Keratinocyte (primary cell): ENCODE results near the gene TBC1D4. TPM values are rescaled to one million over a fixed set of nuclear protein-coding genes. Genes with fewer than 3 reads are reported as not detected.

Experiments used
- DNase-seq: peaks from one replicate; pipeline ENCODE4 v3.0.0-alpha.2; 2011; ENCODE audit warnings: low read depth, missing footprints, low spot score
- FAIRE-seq: peaks from 2 replicates; lab custom pipeline; 2011; peaks lifted over from hg19 to GRCh38; lab: Jason Lieb, UNC
- H2AFZ ChIP-seq: 2 replicates; pipeline ENCODE4 v1.6.0; 2012; ENCODE audit warnings: low read length, control low read depth, inconsistent platforms; ENCODE audit not compliant: control insufficient read depth
- H3K27ac ChIP-seq: 2 replicates; pipeline ENCODE4 v1.5.1; 2011; ENCODE audit warnings: low read length; ENCODE audit not compliant: control insufficient read depth, insufficient read depth
- H3K27me3 ChIP-seq: 3 replicates; pipeline ENCODE4 v1.6.0; 2011; ENCODE audit warnings: low read length; ENCODE audit not compliant: control insufficient read depth, insufficient read depth; ENCODE audit errors: extremely low read depth
- H3K36me3 ChIP-seq, 2 experiments: 2 replicates in 1 of 2; 3 replicates in 1 of 2; pipeline ENCODE4 v1.5.1; 2011; ENCODE audit warnings: low read length in 2 of 2, mild to moderate bottlenecking in 1 of 2; ENCODE audit not compliant: control insufficient read depth in 2 of 2, insufficient read depth in 2 of 2; ENCODE audit errors: extremely low read depth in 1 of 2
- H3K4me1 ChIP-seq: 3 replicates; pipeline ENCODE4 v1.5.1; 2011; ENCODE audit warnings: low read length; ENCODE audit not compliant: control insufficient read depth, insufficient read depth; ENCODE audit errors: extremely low read depth
- H3K4me2 ChIP-seq: 3 replicates; pipeline ENCODE4 v1.6.0; 2011; ENCODE audit warnings: low read depth, low read length; ENCODE audit not compliant: control insufficient read depth, insufficient read depth; ENCODE audit errors: extremely low read depth
- H3K4me3 ChIP-seq, 3 experiments: fragments of 200-600 bp in 1 of 3; sonication (generic) in 1 of 3; 2 replicates in 2 of 3; 3 replicates in 1 of 3; pipeline ENCODE4 v1.5.1; 2011 to 2016; ENCODE audit warnings: low read length in 3 of 3, mild to moderate bottlenecking in 3 of 3, control low read depth in 2 of 3, inconsistent platforms in 1 of 3, low read depth in 1 of 3, mixed read lengths in 1 of 3, mixed run types in 1 of 3, moderate library complexity in 1 of 3; ENCODE audit not compliant: control insufficient read depth in 2 of 3, insufficient read depth in 2 of 3; ENCODE audit errors: extremely low read depth in 1 of 3
- H3K79me2 ChIP-seq: 2 replicates; pipeline ENCODE4 v1.6.0; 2012; ENCODE audit warnings: low read length; ENCODE audit not compliant: control insufficient read depth, insufficient read depth
- H3K9ac ChIP-seq: 3 replicates; pipeline ENCODE4 v1.6.0; 2011; ENCODE audit warnings: low read length; ENCODE audit not compliant: control insufficient read depth, insufficient read depth; ENCODE audit errors: extremely low read depth
- H3K9me1 ChIP-seq: 3 replicates; pipeline ENCODE4 v1.6.0; 2011; ENCODE audit warnings: low read length; ENCODE audit not compliant: control insufficient read depth, insufficient read depth; ENCODE audit errors: extremely low read depth
- H3K9me3 ChIP-seq: 2 replicates; pipeline ENCODE4 v1.5.1; 2012; ENCODE audit warnings: low read depth, low read length; ENCODE audit not compliant: control insufficient read depth
- H4K20me1 ChIP-seq: 3 replicates; pipeline ENCODE4 v1.6.0; 2011; ENCODE audit warnings: low read length; ENCODE audit not compliant: control insufficient read depth, insufficient read depth; ENCODE audit errors: extremely low read depth
- CTCF ChIP-seq, 3 experiments: IDR thresholded peaks in 1 of 3; conservative IDR thresholded peaks in 1 of 3; optimal IDR thresholded peaks in 1 of 3; 2 replicates in 2 of 3; 3 replicates in 1 of 3; pipeline versions ENCODE3 to v1.5.1; 2011; ENCODE audit warnings: low read length in 3 of 3, mild to moderate bottlenecking in 3 of 3, moderate library complexity in 2 of 3, control low read depth in 1 of 3, inconsistent platforms in 1 of 3; ENCODE audit not compliant: insufficient read depth in 2 of 3; ENCODE audit errors: extremely low read depth in 1 of 3
- EZH2 ChIP-seq: IDR thresholded peaks from one replicate; pipeline ENCODE4 v1.6.1; 2012; ENCODE audit warnings: inconsistent platforms, mild to moderate bottlenecking, low read length, moderate library complexity
- dilution Hi-C: fragments of 300-500 bp; cut with MboI; formaldehyde crosslinking; loops from one replicate; pipeline ENCODE4 v1.7.0; 2020; ENCODE audit warnings: low sequenced_read_pairs; ENCODE audit not compliant: extremely low pct_ligation_motif_present
- polyA plus RNA-seq, 5 experiments: library from polyadenylated mRNA; depleted of rRNA in 3 of 5; stranded (reverse) in 3 of 5; stranded (forward) in 1 of 5; unstranded in 1 of 5; fragments of >200 nt; gene quantifications; 1 replicate in 1 of 5; 2 replicates in 3 of 5; 3 replicates in 1 of 5; pipeline versions ENCODE4 v1.2.1 to v1.2.3, GENCODE V29; 2011 to 2012; ENCODE audit warnings: missing spikeins in 2 of 5, low read depth in 1 of 5, low replicate concordance in 1 of 5

The TBC1D4 gene
- polyA plus RNA-seq, 1 donor (not counting 4 experiments of a cell fraction or from before 2014, with no cell fraction given): 14.2 TPM

GRCh38 chr13:75417012-75417384, 65.0 kb downstream of the TBC1D4 start:
- Histone ChIP-seq H3K27ac (peak overlapping the region; percentile 13), H3K9ac (no peak overlapping the region), H4K20me1 (peaks cover 5% of the 10 kb centered on the region), H3K9me3 (no peaks in the 10 kb centered on the region), H2AFZ (no peak overlapping the region), H3K4me2 (peak overlapping the region; percentile 60), H3K4me1 (peaks cover 28% of the 10 kb centered on the region), H3K79me2 (peaks cover 16% of the 10 kb centered on the region), H3K36me3 (no peaks in the 10 kb centered on the region), H3K27me3 (no peaks in the 10 kb centered on the region), H3K9me1 (peaks cover 4% of the 10 kb centered on the region), H3K4me3 (no peak overlapping the region)
- dilution Hi-C loops: no loop called here
- DNase-seq (no peak), FAIRE-seq (no peak)
- no peak for TF ChIP-seq EZH2
- TF ChIP-seq CTCF (optimal IDR thresholded peaks at IDR 0.05 in 1 of 3, IDR thresholded peaks at IDR 0.05 in 1 of 3, conservative IDR thresholded peaks at IDR 0.05 in 1 of 3; ENCODE audit: extremely low read depth in 1 of 3, insufficient read depth in 2 of 3, low read length in 3 of 3): no peak

- H3K27me3 ChIP-seq: no peaks in the 10 kb centered on the region
- DNase-seq (no peak), FAIRE-seq (no peak)
- no peak overlapping the region for H3K9ac ChIP-seq
- H3K9me1 ChIP-seq: peaks cover 4% of the 10 kb centered on the region
- no peak overlapping the region for H3K4me3 ChIP-seq
- TF ChIP-seq CTCF (optimal IDR thresholded peaks at IDR 0.05 in 1 of 3, IDR thresholded peaks at IDR 0.05 in 1 of 3, conservative IDR thresholded peaks at IDR 0.05 in 1 of 3; ENCODE audit: extremely low read depth in 1 of 3, insufficient read depth in 2 of 3, low read length in 3 of 3): no peak
- TF ChIP-seq EZH2: no peak
- no peak overlapping the region for H3K27ac ChIP-seq
- no peaks in the 10 kb centered on the region for H3K36me3 ChIP-seq
- dilution Hi-C loops: no loop called here
- peaks cover 16% of the 10 kb centered on the region for H3K79me2 ChIP-seq
- peaks cover 28% of the 10 kb centered on the region for H3K4me1 ChIP-seq
- H3K4me2 ChIP-seq: peak overlapping the region; percentile 60
- no peak overlapping the region for H2AFZ ChIP-seq
- peaks cover 5% of the 10 kb centered on the region for H4K20me1 ChIP-seq
- H3K9me3 ChIP-seq: no peaks in the 10 kb centered on the region
Measured at GRCh38 chr13:75416327-75417011, 65.5 kb downstream of the TBC1D4 start.
